GM23338 (cell line): ENCODE data around the gene BBX. TPM values are rescaled to one million over a fixed set of nuclear protein-coding genes. Genes with fewer than 3 reads are reported as not detected.
A peak's percentile ranks its signal among the peaks of the same experiment; 100 is the strongest.

Source experiments
- ATAC-seq: fragments of 200-7000 bp; cut with Tn5 transposase; 3 replicates; pipeline ENCODE4 v1.9.1; 2020
- DNase-seq: peaks from one replicate; pipeline ENCODE4 v3.0.0-alpha.2; 2015; ENCODE audit warnings: low spot score
- H2AFZ ChIP-seq: fragments of 200-600 bp; sonication (generic); 2 replicates; pipeline ENCODE4 v1.8.0; 2016; ENCODE audit warnings: antibody characterized with exemption, mild to moderate bottlenecking, moderate library complexity
- H3F3A ChIP-seq: fragments of 200-600 bp; sonication (generic); replicated peaks from 2 replicates; pipeline ENCODE4 v1.8.0; 2017; ENCODE audit warnings: antibody characterized with exemption, mixed run types, low read depth
- H3K27ac ChIP-seq: fragments of 200-600 bp; sonication (generic); 2 replicates; pipeline ENCODE4 v1.6.1; 2016; ENCODE audit warnings: low read depth
- H3K27me3 ChIP-seq: fragments of 200-600 bp; sonication (generic); 2 replicates; pipeline ENCODE4 v1.8.0; 2016; ENCODE audit warnings: mild to moderate bottlenecking, mixed run types, moderate library complexity; ENCODE audit not compliant: insufficient read depth
- H3K36me3 ChIP-seq: fragments of 200-600 bp; sonication (generic); 2 replicates; pipeline ENCODE4 v1.8.0; 2016; ENCODE audit warnings: mild to moderate bottlenecking; ENCODE audit not compliant: insufficient read depth
- H3K4me1 ChIP-seq: fragments of 200-600 bp; sonication (generic); 2 replicates; pipeline ENCODE4 v1.8.0; 2016; ENCODE audit warnings: mild to moderate bottlenecking, moderate library complexity; ENCODE audit not compliant: insufficient read depth
- H3K4me2 ChIP-seq: fragments of 200-600 bp; sonication (generic); 2 replicates; pipeline ENCODE4 v1.7.1; 2017; ENCODE audit warnings: mixed run types
- H3K4me3 ChIP-seq: fragments of 200-600 bp; sonication (generic); 2 replicates; pipeline ENCODE4 v1.6.1; 2016; ENCODE audit warnings: mixed run types
- H3K79me2 ChIP-seq: fragments of 200-600 bp; sonication (generic); replicated peaks from 2 replicates; pipeline ENCODE4 v1.8.0; 2017; ENCODE audit warnings: mild to moderate bottlenecking; ENCODE audit not compliant: insufficient read depth
- H3K9me2 ChIP-seq: fragments of 200-600 bp; sonication (generic); 2 replicates; pipeline ENCODE4 v1.8.0; 2017; ENCODE audit not compliant: insufficient read depth
- H4K20me1 ChIP-seq: fragments of 200-600 bp; sonication (generic); replicated peaks from 2 replicates; pipeline ENCODE4 v1.8.0; 2017; ENCODE audit warnings: mild to moderate bottlenecking; ENCODE audit not compliant: insufficient read depth
- H3K27ac Mint-ChIP-seq: 2 replicates; pipeline ENCODE4 v1.8.0; 2020; ENCODE audit warnings: inconsistent platforms, mild to moderate bottlenecking, moderate library complexity, mixed read lengths
- H3K27me3 Mint-ChIP-seq: 3 replicates; pipeline ENCODE4 v1.8.0; 2022; ENCODE audit warnings: low read depth, mild to moderate bottlenecking, moderate library complexity, mixed read lengths, inconsistent platforms; ENCODE audit not compliant: insufficient read depth, poor library complexity
- H3K36me3 Mint-ChIP-seq: 3 replicates; pipeline ENCODE4 v1.8.0; 2021; ENCODE audit warnings: low read depth, mild to moderate bottlenecking, inconsistent platforms, moderate library complexity, mixed read lengths
- H3K4me1 Mint-ChIP-seq: 3 replicates; pipeline ENCODE4 v1.8.0; 2020; ENCODE audit warnings: mild to moderate bottlenecking, inconsistent platforms, mixed read lengths
- H3K4me3 Mint-ChIP-seq: 3 replicates; pipeline ENCODE4 v1.8.0; 2021; ENCODE audit warnings: moderate library complexity, mild to moderate bottlenecking, inconsistent platforms, mixed read lengths
- H3K9me3 Mint-ChIP-seq: 3 replicates; pipeline ENCODE4 v1.8.0; 2020; ENCODE audit warnings: moderate library complexity, mild to moderate bottlenecking, inconsistent platforms, mixed read lengths
- CREB1 ChIP-seq: fragments of 250-450 bp; sonication (Bioruptor Pico); IDR thresholded peaks from 2 replicates; pipeline ENCODE4 v1.5.0; 2020; ENCODE audit warnings: low read depth, mild to moderate bottlenecking, moderate library complexity
- POLR2AphosphoS5 ChIP-seq: IDR thresholded peaks from 2 replicates; pipeline ENCODE4 v1.6.1; 2016; ENCODE audit warnings: antibody characterized with exemption, low read depth
- ZNF331 ChIP-seq: fragments of 250-450 bp; sonication (Bioruptor Pico); IDR thresholded peaks from 2 replicates; pipeline ENCODE4 v1.5.0; 2020; ENCODE audit warnings: low read depth, mild to moderate bottlenecking, moderate library complexity
- long read RNA-seq: library from polyadenylated mRNA; unstranded; transcript quantifications from one replicate; pipeline ENCODE4 v2.0.0, GENCODE V29; 2020; ENCODE audit not compliant: unreplicated experiment
- polyA plus RNA-seq: library from polyadenylated mRNA; unstranded; fragments of >200 nt; fragmentation: Nextera tagmentation; extraction: Ambion mirVana; gene quantifications from 2 replicates; pipeline ENCODE4 v1.2.1, GENCODE V29; 2016
- total RNA-seq: library from RNA; depleted of rRNA; stranded (reverse); fragments of >200 nt; shearing (Covaris generic); gene quantifications from 2 replicates; pipeline ENCODE4 v1.2.3, GENCODE V29; 2014; rRNA removed
- TF ChIP-seq, protein P1 (sequence below): fragments of 250-450 bp; sonication (Bioruptor Pico); IDR thresholded peaks from 2 replicates; pipeline ENCODE4 v1.5.0; 2020; ENCODE audit warnings: mild to moderate bottlenecking, moderate library complexity

The BBX gene
- 35.2 and 82.2 TPM in 2 replicates for total RNA-seq
- polyA plus RNA-seq, result 33.2 and 44.1 TPM in 2 replicates
- long read RNA-seq, partial matches to known transcripts, result 36 of 44 reads
- long read RNA-seq, other reads (novel, unspliced or antisense), result 8 of 44 reads

DNA sequence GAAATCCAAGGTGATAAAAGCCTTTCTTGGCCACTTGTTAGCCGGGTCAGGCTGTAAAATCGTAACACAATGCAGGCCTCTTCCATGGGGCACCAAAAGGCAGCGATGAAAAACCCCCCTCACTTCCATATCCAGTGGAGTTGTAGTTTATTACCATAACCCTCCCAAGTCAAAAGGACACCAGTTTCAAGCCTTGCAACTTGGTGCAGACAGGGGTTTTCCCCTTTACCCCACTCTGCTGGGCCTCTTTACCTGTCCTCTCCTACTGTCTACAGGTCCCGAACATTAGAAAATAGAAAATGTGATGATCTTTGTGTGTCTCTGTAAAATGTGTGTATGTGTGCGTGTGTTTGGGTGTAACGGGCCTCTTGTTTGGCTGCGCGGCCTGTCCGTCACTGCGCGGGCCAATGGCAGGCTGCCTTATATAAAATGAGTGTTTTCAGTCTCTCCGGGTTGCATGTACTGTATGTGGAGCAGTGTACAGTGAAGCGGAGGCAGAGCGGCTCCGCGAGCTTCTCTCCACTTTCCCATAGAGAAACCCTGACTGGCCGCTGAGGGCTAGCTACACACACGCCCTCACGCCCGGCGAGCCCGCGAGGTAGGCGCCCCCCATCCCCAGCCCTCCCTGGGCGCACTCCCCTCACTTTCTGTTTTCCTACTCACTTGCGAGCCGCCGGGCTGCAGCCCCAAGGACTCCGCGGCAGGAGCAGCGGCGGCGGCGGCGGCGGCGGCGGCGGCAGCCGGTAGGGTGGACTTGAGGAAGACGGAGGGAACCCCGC, at the start of gene BBX:
BBX (plus strand) TSS at position 453 of the 779 bp plus-strand sequence. CDS start 187,499 bp downstream, outside the sequence.
- H3K4me1 ChIP-seq, result peaks cover 6% of the 10 kb centered on the region
- peaks cover 9% of the 10 kb centered on the region for H4K20me1 ChIP-seq
- no peaks in the 10 kb centered on the region for H3F3A ChIP-seq
- peak within 1 kb of the TSS; percentile 95 for H3K27ac Mint-ChIP-seq
- ATAC-seq (peak; percentile 86), DNase-seq (peak; percentile 87)
- H3K9me2 ChIP-seq, result no peaks in the 10 kb centered on the region
- peak within 1 kb of the TSS; percentile 93 for H2AFZ ChIP-seq
- peaks cover 12% of the 10 kb centered on the region; the same call in 2 of the 3 replicates for H3K4me1 Mint-ChIP-seq
- H3K27ac ChIP-seq, result peak within 1 kb of the TSS; percentile 87; the same call in 1 of the 2 replicates
- peak within 1 kb of the TSS; percentile 92 for H3K4me3 ChIP-seq
- no peaks in the 10 kb centered on the region for H3K9me3 Mint-ChIP-seq
- peak within 1 kb of the TSS; percentile 94 for H3K4me3 Mint-ChIP-seq
- H3K27me3 ChIP-seq, result peaks cover 16% of the 10 kb centered on the region
- peak within 1 kb of the TSS; percentile 97 for H3K4me2 ChIP-seq
- H3K36me3 Mint-ChIP-seq, result peaks cover 14% of the 10 kb centered on the region
- peak; percentile 55 for TF ChIP-seq POLR2AphosphoS5
- TF ChIP-seq CREB1 (CRISPR knock-in tag), result peak; percentile 66
- no peak for TF ChIP-seq ZNF331 (CRISPR knock-in tag)
- peaks cover 29% of the 10 kb centered on the region for H3K79me2 ChIP-seq
- peaks cover 11% of the 10 kb centered on the region for H3K27me3 Mint-ChIP-seq
- H3K36me3 ChIP-seq, result peaks cover 4% of the 10 kb centered on the region; the same call in 1 of the 2 replicates

DNA sequence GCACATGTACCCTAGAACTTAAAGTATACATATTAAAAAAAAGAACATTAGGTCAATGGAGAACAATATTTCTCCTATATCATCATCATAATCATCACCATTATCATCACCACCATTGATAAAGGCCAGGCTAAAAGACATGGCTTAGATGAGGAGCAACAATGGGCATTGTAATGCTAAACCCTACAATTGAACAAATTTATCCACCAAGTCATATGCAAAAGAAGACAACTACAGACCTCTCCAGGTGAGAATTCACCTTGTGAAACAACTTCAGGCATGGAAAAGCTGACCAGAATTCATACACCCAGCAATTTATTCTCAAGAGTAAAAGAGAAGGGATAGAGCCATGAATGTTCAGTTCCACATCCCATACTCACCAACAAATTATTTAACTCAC, 46.3 kb upstream of the BBX start:
- H3K27me3 ChIP-seq, result no peaks in the 10 kb centered on the region
- H3K27me3 Mint-ChIP-seq, result peaks cover 4% of the 10 kb centered on the region
- no peak overlapping the region for H2AFZ ChIP-seq
- H3K4me3 ChIP-seq, result no peak overlapping the region
- peak overlapping the region; percentile 4; the same call in 1 of the 2 replicates for H3K4me2 ChIP-seq
- DNase-seq (no peak), ATAC-seq (peak; percentile 36; the same call in 2 of the 3 replicates)
- no peaks in the 10 kb centered on the region for H3F3A ChIP-seq
- H3K36me3 Mint-ChIP-seq, result peaks cover 10% of the 10 kb centered on the region; the same call in 2 of the 3 replicates
- peaks cover 23% of the 10 kb centered on the region for H3K9me3 Mint-ChIP-seq
- peaks cover 12% of the 10 kb centered on the region for H3K4me1 Mint-ChIP-seq
- peaks cover 5% of the 10 kb centered on the region; the same call in 1 of the 2 replicates for H3K9me2 ChIP-seq
- peaks cover 3% of the 10 kb centered on the region; the same call in 1 of the 2 replicates for H3K4me1 ChIP-seq
- H3K4me3 Mint-ChIP-seq, result no peak overlapping the region
- no peaks in the 10 kb centered on the region for H3K36me3 ChIP-seq
- TF ChIP-seq, protein P1, sequence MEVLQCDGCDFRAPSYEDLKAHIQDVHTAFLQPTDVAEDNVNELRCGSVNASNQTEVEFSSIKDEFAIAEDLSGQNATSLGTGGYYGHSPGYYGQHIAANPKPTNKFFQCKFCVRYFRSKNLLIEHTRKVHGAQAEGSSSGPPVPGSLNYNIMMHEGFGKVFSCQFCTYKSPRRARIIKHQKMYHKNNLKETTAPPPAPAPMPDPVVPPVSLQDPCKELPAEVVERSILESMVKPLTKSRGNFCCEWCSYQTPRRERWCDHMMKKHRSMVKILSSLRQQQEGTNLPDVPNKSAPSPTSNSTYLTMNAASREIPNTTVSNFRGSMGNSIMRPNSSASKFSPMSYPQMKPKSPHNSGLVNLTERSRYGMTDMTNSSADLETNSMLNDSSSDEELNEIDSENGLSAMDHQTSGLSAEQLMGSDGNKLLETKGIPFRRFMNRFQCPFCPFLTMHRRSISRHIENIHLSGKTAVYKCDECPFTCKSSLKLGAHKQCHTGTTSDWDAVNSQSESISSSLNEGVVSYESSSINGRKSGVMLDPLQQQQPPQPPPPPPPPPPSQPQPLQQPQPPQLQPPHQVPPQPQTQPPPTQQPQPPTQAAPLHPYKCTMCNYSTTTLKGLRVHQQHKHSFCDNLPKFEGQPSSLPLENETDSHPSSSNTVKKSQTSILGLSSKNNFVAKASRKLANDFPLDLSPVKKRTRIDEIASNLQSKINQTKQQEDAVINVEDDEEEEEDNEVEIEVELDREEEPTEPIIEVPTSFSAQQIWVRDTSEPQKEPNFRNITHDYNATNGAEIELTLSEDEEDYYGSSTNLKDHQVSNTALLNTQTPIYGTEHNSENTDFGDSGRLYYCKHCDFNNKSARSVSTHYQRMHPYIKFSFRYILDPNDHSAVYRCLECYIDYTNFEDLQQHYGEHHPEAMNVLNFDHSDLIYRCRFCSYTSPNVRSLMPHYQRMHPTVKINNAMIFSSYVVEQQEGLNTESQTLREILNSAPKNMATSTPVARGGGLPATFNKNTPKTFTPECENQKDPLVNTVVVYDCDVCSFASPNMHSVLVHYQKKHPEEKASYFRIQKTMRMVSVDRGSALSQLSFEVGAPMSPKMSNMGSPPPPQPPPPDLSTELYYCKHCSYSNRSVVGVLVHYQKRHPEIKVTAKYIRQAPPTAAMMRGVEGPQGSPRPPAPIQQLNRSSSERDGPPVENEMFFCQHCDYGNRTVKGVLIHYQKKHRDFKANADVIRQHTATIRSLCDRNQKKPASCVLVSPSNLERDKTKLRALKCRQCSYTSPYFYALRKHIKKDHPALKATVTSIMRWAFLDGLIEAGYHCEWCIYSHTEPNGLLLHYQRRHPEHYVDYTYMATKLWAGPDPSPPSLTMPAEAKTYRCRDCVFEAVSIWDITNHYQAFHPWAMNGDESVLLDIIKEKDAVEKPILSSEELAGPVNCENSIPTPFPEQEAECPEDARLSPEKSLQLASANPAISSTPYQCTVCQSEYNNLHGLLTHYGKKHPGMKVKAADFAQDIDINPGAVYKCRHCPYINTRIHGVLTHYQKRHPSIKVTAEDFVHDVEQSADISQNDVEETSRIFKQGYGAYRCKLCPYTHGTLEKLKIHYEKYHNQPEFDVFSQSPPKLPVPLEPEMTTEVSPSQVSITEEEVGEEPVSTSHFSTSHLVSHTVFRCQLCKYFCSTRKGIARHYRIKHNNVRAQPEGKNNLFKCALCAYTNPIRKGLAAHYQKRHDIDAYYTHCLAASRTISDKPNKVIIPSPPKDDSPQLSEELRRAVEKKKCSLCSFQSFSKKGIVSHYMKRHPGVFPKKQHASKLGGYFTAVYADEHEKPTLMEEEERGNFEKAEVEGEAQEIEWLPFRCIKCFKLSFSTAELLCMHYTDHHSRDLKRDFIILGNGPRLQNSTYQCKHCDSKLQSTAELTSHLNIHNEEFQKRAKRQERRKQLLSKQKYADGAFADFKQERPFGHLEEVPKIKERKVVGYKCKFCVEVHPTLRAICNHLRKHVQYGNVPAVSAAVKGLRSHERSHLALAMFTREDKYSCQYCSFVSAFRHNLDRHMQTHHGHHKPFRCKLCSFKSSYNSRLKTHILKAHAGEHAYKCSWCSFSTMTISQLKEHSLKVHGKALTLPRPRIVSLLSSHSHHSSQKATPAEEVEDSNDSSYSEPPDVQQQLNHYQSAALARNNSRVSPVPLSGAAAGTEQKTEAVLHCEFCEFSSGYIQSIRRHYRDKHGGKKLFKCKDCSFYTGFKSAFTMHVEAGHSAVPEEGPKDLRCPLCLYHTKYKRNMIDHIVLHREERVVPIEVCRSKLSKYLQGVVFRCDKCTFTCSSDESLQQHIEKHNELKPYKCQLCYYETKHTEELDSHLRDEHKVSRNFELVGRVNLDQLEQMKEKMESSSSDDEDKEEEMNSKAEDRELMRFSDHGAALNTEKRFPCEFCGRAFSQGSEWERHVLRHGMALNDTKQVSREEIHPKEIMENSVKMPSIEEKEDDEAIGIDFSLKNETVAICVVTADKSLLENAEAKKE (CRISPR knock-in tag), result peak; percentile 56; the same call in 1 of the 2 replicates
- TF ChIP-seq CREB1 (CRISPR knock-in tag), result no peak
- H4K20me1 ChIP-seq, result no peaks in the 10 kb centered on the region
- H3K27ac Mint-ChIP-seq, result no peak overlapping the region
- H3K79me2 ChIP-seq, result no peaks in the 10 kb centered on the region
- no peak overlapping the region for H3K27ac ChIP-seq
